Measurements from ENCODE around the gene COL3A1.

DNA sequence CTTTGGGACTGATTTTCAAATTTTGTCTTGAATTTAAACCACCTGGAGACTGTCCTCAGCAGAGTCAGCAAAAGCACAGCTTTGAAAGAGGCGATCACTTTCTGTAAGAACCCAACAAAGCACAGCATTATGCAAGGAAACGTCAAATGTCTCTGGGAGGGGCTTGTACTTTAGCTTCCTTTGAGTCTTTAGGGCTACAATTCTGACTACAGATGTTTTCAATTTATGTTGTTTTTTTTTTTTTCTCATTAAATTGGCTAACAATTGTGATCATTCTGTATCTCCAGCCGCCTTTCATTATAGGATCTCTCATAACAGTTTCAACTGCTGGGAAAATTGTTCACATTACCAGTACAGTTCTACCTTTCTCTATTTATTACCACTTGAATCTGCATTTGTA lies 48.3 kb downstream of the COL3A1 start:
- TF ChIP-seq, protein P1, sequence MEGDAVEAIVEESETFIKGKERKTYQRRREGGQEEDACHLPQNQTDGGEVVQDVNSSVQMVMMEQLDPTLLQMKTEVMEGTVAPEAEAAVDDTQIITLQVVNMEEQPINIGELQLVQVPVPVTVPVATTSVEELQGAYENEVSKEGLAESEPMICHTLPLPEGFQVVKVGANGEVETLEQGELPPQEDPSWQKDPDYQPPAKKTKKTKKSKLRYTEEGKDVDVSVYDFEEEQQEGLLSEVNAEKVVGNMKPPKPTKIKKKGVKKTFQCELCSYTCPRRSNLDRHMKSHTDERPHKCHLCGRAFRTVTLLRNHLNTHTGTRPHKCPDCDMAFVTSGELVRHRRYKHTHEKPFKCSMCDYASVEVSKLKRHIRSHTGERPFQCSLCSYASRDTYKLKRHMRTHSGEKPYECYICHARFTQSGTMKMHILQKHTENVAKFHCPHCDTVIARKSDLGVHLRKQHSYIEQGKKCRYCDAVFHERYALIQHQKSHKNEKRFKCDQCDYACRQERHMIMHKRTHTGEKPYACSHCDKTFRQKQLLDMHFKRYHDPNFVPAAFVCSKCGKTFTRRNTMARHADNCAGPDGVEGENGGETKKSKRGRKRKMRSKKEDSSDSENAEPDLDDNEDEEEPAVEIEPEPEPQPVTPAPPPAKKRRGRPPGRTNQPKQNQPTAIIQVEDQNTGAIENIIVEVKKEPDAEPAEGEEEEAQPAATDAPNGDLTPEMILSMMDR (IDR thresholded peaks at IDR 0.05), result no peak
- no peak for TF ChIP-seq POLR2A (IDR thresholded peaks at IDR 0.05)

Data from breast epithelium (tissue), 3 donors.